A172 (cell line): Measurements from ENCODE around the gene ALAS1. TPM values are rescaled to one million over a fixed set of nuclear protein-coding genes. Genes with fewer than 3 reads are reported as not detected.
"Not testable (repeated sequence)": the region's sequence is repeated elsewhere in the genome, so short reads cannot be mapped to it uniquely, and the experiment has no call there.

Experiments
- DNase-seq: peaks from one replicate; pipeline ENCODE4 v3.0.0-alpha.2; 2015; ENCODE audit warnings: low spot score
- total RNA-seq: library from RNA; depleted of rRNA; stranded (reverse); fragments of >200 nt; shearing (Covaris generic); gene quantifications from 2 replicates; pipeline ENCODE4 v1.2.3, GENCODE V29; 2014

Gene ALAS1
- total RNA-seq, 1 experiment from 2014 or later = 66.9 TPM

DNA sequence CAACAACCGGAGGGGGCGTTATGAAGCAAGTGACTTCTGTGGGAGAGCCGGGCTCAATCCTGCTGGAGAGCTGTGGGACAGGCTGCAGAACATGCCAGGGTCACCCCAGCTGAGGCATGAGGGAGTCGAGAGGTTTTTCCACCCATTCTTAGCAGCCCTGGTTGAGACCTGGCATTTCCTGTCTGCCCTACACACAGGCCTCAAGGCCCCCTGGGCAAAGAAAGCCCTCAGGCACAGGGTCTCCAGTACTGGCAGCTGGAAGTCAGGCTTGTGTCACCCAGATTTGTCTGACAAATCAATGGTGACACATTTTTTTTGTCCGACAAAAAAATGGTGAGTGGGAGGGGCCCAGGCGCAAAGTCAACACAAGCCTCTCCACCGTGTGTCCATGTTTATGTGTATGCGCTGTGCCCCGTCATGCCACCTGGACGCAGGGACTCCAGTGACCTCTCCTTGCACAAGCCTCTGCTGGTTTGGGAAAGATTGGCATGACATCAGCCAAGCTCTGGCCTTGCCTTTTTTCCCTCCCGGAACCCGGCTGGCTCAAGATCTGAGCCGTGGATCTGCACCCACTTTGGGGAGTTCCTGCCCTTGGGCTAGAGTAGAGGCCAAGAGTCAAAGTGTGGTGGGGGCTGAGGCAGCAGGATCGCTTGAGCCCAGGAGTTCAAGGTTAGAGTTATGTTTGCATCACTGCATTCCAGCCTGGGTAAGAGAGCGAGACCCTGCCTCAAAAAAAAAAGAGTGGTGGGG lies 20.8 kb upstream of the ALAS1 start:
- DNase-seq = no peak

DNA sequence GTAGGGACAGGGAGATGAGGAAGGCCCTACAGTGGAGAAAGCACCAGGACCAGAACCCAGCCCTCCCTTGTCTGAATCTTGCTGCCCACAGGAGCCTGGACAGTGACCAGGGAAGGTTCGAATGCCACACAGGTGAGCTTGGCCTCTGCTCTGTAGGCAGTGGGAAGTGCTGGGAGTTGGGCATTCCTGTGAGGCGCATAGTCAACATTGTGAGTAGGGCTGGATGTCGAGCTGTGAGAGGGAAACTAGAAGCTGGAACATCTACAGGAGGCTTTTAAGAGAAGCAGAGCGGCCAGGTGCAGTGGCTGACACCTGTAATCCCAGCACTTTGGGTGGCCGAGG lies 20.3 kb upstream of the ALAS1 start:
- no peak for DNase-seq

DNA sequence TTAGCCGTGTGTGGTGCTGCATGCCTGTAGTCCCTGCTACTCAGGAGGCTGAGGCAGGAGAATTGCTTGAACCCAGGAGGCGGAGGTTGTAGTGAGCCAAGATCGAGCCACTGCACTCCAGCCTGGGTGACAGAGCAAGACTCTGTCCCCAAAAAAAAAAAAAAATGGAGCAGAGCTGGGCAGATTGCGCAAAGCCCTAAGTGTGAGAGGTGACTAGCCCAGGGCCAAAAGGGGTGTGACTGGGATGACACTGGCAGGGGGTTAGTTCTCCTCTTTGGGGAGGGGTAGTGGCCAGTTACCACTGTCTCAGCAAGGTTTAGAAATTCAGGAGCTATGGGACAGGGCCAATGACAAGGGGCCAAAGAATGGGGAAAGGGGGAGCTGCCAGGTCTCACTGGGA lies 19.8 kb upstream of the ALAS1 start:
- not testable (repeated sequence) for DNase-seq

DNA sequence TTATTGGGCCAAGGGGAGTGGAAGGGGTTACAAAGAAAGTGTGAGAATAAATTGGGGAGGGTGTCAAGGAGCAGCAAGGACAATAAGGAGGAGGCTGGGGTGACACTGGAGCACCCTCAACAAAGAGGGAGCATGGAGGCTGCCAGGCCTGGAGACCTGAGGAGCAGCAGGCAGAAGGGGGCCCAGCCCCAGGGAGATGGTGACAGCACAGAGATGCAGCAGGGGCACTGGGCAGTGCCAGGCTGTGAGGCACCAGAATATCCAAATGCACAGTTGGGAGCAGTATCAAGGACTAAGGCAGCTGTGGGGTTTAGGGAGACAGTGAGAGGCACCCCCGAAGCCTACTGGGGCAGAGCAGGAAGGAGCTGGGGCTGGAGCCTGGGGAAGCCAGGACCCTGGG lies 19.4 kb upstream of the ALAS1 start:
- no peak for DNase-seq

DNA sequence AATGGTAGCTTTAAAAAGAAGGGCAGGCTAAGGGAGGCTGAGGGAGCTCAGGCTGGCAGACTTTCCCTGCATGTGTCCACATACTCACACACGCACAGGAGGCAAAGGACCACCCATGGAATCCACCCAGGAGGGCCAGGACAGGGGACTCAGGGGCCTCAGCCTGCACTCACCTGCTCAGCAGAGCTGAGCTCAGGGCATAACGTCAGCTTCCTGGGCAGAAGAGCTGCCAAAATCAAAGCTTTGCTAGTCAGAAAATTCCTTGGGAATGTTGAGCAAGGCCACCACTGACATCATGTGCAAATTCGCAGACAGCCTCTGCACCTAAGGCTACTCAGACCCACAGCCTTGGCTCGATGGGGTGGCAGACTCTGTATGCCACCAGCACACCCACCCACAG lies 16.4 kb upstream of the ALAS1 start:
- no peak for DNase-seq

DNA sequence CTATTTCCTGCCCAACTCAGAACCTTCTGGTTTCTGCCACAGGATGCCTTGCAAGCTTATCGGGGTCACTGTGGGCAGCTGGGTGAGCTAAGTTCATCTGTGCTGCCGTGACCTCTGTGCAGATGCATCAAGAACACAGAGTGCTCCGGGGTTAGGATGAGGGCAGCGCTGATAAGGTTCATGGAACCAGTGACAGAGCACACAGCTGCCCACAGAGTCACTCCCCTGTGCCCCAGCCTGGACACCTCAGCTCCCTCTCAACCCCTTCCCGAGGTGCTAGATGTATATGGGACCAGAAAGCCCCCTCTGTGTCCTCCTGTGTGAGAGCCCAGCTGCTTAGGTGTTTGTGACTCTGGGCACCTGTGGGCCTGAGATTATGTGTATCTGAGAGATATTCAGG lies 15.8 kb upstream of the ALAS1 start:
- DNase-seq = no peak

DNA sequence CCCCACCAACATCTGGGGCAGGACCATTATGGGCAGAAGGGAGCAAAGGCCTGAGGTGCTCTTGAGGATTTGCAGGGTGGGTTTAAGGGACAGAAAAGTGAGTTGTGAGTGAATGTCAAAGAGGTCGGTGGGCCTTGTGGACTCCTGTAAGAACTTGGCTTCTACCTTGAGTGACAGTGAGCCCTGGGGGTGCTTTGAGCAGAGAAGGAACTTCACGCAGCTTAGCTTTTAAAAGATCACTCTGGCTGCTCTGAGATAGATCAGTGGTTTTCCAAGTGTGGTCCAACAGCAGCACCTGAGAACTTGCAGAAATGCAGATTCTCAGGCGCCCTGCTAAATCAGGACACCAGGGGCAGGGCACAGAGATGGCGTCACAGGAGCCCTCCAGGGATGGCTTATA lies 15.3 kb upstream of the ALAS1 start:
- DNase-seq = no peak

DNA sequence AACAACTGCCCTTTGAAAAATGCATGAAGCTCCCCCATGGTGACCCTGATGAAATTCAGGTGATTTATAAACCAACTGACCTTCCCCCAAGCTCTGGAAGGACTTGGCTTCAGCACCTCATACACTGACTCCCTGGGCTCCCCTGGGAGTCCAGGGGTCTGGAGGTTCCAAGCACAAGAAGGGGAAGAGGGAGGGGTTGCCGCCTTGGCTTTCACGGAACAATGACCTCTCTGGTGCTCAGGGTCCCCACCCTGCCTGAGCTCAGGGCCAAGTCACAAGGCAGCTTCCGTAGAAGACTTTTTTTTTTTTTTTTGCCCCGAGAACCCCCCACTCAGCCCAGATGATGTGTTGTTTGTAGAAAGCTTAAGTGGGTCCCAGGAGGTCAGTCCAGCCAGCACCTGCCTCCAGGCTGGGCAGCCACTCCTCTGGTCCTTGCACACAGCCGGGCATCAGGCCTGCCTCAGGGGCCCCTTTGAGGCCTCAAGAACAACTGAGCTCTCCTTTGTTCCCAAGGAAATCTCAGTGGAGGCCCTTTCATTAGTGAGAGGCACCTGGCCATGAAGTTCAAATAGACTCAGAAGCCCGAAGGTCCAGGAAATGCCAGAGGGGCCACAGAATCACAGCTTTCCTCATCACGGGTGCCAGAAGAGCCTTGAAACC lies 14.0 kb upstream of the ALAS1 start:
- no peak for DNase-seq

DNA sequence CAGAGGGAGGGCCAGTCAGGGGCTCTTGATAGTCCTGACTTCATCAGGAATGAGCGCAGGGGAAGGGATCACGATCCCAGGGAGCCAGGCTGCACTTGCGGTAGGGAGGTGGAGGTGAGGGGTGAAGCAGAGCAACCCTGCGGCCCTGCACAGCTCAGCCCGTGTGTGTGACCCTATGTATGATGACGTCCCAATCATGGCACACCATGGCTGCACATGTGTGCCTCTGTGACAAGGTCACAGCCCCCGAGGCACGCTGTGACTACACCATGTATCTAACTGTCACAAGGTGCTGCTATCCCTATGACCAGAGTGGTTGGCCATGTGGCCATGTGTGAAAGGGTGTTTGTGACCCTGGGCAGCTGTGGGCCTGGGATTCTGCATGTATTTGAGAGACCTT lies 13.3 kb upstream of the ALAS1 start:
- no peak for DNase-seq

DNA sequence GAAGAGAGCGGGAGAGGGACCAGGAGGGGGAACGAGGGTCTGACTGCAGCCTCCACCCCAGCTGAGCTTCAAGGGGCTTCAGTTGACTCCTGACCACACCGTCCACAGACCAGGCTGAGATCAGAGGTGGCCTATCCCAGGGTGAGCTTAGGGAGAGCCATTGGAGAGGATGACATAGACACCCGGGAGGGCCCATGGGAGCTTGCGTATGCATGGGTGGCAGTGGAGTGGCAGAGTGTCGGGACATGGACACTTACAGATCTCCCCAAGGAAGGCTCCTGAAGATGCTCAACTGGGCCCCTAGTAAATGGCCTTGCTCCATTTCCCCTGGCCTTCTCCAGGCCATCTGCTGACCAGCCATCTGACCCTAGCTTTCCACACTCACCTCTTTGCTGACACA lies 12.6 kb upstream of the ALAS1 start:
- no peak for DNase-seq

DNA sequence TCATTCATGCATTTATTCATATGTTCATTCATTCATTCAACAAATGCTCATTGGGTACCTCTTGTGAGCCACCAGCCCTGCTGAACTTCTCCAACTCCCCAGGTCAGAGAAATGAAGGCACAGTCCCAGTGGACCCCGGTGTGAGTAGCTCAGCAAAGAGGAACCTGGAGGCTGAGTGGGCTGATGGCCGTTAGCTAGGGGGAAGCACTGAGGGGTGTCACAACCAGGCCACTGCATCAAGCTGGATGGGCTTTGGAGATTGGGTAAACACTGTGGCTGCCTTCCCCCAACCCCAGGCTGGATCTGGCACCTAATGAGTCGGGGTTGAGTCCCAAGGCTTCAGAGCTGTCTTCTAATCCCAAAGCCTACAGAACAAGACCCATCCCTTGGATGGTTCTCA lies 12.1 kb upstream of the ALAS1 start:
- DNase-seq = no peak

DNA sequence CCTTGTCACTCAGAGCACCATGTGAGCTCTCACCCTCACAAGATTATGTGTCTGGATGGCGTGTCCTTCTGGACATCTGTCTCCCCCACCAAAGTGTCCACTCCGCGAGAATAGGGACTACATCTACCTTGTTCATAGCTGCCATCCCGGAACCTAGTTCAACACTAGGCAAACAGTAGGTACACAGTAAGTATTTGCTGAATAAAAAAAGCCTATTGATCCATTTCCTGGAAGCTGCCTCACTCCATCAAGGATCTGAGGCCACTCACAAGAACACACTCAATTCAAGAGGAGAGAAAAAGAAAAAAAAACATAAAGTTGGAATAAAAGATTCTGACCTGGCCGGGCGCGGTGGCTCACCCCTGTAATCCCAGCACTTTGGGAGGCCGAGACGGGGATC lies 11.2 kb upstream of the ALAS1 start:
- DNase-seq = no peak

DNA sequence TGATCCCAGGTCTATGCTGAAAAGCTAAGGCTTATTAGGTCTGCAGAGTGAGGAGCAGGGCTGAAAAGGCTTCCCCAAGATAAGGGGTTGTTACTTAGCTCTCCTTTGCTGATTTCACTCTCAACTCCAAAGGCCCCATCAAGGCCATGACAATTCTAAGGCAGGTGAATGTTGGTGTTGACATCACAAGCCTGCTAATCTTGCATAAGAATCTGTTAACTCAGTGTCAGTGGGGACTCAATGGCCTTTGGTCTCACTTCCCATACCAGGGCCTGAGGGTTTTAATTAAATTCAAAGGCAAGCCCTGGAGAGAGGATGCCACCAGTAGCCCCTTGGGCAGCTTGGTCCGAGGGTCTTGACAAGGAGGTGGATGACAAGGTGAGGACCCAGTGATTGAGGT lies 9.4 kb upstream of the ALAS1 start:
- DNase-seq = no peak

DNA sequence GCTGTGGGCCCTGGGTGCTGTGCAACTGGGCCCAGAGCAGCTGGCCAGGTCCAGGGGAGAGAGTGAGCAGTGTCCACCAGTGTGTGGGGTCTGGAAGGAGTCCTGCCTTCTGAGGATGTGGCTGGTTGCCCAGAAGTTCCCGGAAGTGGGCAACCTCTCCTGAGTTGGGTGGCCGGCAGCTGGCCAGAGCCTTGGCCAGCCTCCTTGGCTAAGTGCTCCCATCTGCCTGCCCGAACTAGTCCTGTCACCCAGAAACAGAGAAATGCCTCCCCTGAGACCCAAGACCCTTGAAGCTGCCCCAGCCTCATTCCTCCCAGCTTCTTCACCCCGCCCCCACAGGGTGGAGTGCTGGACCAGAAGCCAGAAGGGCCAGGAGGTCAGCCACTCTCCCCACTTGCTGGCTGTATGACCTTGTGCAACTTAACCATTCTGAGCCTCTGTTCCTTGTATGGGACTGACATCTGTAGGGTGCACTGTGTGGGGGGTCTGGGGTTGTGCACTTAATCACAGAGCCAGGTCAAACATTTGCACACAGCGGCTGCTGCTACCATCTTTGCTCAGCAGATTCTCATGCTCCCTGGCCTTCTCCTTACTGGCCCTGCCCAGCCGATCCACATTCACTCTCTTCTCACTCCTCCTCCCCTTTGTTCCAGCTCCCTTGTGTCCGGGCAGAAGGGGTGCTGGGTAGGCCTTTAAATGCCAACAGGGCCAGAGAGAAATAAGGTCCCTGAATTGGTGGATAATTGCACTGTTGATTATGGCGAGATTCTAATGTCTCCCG lies 7.5 kb upstream of the ALAS1 start:
- DNase-seq = peak; percentile 87

DNA sequence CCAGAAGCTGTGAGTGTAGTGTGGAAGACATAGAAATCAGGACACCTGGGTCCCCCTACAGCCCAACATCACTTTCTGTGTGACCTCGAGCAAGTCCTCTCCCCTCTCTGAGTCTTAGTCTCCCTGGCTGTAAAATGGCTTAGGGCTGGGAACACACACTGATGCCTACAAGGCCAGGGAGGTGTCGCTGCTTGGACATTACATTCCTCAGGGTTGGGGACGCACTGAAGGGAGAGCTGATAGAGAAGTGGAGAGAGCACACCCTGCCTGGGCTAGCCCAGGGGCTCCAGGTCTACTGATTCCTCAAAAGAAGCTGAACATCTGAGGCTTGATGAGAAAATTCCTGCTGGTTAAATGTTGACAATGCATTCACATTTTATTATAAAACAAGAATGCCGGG lies 6.3 kb upstream of the ALAS1 start:
- no peak for DNase-seq

DNA sequence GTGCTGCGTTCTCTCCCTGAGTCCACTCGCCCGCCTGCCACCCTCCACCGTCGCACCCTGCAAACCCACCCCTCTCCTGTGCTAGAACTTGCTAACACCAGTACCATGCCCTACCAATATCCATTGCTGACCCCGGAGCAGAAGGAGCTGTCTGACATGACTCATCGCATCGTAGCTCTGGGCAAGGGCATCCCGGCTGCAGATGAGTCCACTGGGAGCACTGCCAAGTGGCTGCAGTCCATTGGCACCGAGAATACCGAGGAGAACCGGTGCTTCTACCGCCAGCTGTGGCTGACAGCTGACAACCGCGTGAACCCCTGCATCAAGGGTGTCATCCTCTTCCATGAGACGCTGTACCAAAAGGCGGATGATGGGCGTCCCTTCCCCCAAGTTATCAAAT lies 4.9 kb upstream of the ALAS1 start:
- peak; percentile 67 for DNase-seq

DNA sequence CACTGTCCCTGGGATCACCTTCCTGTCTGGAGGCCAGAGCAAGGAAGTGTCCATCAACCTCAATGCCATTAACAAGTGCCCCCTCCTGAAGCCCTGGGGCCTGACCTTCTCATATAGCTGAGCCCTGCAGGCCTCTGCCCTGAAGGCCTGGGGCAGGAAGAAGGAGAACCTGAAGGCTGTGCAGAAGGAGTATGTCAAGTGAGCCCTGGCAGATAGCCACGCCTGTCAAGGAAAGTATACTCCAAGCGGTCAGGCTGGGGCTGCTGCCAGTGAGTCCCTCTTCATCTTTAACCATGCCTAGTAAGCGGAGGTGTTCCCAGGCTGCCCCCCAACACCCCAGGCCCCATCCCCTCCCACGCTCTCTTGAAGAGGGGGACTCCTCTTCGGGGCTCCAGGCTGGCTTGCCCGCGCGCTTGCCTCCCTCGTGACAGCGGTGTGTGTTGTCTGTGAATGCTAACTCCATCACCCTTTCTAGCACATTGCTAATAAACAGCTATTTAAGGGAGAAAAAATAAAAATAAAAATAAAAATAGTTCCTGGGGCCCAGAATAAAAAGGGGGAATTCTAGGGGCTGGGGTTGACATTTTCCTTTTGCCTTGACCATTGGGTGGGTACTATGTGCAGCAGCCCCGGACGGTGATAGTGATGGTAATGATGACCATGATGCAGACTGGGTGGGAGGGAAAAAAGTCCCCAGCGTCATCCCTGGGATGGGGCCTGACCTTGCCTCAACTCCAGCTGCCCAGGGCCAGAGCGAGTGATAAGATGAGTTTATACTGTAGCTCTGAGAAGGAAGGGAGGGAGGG lies 3.3 kb upstream of the ALAS1 start:
- no peak for DNase-seq

DNA sequence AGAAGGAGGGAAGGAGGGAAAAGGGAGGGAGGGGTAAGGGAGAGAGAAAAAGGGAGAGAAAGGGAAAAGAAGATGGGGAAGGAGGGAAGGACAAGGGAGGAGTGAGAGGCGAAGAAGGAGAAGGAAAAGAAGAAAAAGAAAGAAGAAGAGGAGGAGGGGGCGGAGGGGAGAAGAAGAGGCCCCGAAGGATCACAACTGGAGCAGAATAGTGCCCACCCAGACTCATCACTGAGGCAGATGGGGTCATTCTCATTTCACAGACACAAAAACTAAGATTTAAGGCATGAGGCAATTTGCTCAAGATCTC lies 2.7 kb upstream of the ALAS1 start:
- no peak for DNase-seq

DNA sequence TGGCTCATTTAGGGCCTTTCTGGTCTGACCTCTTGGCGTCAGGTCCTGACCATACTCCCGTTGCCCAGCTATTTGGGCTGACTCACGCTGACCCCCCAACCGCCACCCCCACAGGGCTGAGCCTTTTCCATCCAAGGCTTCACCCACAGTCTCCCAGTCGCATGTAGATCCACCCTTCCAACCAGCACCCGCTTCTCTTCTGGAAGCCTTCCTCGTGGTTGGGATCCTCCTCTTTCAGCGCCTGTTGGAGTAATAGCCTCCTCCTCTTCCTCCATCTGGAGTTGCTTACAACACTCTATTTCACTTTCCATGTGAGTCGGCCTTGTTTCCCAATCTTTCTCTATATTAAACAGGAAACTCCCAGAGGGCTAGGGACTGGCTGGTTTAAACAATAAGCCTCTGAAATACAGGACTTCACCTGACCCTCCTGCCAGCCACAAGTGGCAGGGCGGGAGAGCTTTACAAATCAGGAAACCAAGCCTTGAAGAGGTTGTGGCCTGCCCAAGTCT lies 2.1 kb upstream of the ALAS1 start:
- peak; percentile 38 for DNase-seq

DNA sequence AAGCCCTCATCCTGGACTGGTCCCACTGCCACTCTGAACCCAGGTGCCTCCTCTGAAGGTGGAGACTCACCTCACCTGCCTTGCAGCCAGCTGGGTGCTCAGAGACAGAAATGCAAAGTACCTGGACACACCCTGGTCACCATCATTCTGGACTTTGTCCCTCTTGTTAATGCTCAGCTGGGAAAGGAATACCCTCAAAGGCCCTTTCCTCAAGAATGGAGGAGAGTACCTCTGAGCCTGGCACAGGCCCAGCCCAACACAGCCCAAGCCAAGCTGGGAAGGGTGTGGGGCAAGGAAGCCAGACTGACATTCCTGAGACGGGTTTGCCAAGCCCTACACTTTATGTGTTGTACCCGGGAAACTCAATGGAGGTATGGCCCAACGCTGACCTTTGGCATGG lies 983 bp upstream of the ALAS1 start:
- no peak for DNase-seq

DNA sequence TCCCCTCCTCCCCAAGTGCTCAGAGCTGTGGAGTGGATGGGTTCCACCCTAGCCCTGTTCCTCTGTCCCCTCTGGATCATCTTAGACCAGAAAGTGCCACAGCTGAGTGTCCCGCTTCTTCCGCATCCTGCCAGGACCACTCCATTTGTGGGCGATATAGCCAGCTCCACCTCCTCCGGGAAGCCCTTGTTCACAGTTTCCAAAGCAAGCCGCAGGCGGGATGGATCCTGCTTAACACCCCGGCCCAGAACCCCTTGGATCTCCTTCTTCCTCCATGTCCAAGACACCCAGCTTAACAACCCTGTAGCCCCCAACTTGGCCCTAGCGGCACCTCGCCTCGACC lies 490 bp upstream of the ALAS1 start:
- DNase-seq = no peak
